Activated T-helper 9 cell treated with anti-CD3 and anti-CD28 coated beads, Interleukin-2, amount 50 U/mL, for 16 hours (primary cell): ENCODE results near the gene DIS3L2.
"Not testable (repeated sequence)": the region's sequence is repeated elsewhere in the genome, so short reads cannot be mapped to it uniquely, and the experiment has no call there.

Experiments
- DNase-seq: peaks from one replicate; pipeline ENCODE4 v3.0.0-alpha.2; 2020; ENCODE audit warnings: low read depth

The DIS3L2 gene

DNA sequence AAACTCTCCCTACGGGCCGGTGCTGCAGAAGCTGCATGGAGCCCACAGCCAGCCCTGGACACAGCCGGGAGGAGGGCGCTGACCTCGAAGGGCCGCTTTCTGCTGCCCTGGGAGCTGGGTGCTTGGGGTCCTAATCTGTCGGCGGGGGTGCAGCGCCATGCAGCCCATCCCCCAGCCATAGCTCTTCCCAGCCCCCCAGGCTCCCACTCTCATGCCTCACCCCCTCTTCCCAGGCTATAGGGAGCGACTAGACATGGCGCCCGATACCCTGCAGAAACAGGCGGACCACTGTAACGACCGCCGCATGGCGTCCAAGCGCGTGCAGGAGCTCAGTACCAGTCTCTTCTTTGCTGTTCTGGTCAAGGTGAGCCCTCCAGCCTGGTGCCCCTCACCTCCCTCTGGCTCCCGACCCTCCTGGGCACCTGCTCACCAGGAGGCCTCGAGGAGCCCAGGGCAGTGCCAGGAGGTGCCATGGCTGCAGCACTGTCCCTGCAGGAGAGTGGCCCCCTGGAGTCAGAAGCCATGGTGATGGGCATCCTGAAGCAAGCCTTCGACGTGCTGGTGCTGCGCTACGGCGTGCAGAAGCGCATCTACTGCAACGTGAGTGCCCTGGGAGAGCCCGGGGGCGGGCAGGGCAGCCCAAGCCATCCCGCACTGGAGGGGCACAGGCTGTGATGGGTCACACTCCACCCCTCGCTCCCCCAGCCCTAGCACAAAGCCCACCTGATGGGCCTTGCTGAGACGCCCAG lies 372.8 kb downstream of the DIS3L2 start:
- not testable (repeated sequence) for DNase-seq

DNA sequence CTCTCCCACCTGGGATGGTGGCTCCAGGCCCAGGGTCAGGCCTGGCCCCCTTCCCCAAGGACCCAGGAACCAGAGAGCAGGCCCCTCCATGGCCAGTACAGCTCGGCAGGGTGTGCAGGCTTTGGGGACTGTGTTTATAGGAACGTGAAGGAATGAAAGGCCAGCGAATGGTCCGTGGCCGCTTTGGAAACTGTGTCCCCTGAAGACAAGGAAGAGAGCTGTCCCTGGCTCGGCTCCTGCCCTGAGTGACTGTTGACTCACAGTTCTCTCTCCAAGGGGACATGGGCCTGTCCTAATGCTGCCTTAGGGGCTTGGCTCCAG lies 373.3 kb downstream of the DIS3L2 start:
- not testable (repeated sequence) for DNase-seq

DNA sequence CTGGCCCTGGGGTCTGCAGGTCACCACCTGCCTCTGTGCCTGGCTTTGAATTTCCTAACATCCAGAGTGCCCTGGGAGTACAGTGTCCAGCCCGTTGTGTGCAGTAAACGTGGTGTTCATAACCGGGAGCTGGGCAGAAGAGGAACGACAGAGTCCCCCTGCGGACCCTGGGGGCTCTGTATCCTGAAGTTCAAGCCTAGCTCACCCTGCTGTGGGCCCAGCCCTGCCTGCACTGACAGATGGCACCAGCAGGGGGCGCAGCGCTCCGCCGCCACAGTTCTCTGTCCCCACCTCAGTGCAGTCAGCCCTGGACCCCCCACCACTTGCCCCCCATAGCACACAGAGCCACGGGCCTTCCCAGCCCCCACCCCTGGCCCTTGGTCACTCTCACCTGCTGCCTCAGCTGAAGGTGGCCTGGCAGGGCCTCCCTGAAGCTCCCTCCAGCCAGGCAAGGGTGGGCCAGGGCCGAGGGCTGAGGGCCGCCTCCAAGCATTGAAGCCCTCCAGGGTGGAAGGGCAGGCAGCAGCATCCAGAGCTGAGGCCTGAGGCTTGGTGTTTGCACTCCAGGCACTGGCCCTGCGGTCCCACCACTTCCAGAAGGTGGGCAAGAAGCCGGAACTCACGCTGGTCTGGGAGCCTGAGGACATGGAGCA lies 373.8 kb downstream of the DIS3L2 start:
- not testable (repeated sequence) for DNase-seq

DNA sequence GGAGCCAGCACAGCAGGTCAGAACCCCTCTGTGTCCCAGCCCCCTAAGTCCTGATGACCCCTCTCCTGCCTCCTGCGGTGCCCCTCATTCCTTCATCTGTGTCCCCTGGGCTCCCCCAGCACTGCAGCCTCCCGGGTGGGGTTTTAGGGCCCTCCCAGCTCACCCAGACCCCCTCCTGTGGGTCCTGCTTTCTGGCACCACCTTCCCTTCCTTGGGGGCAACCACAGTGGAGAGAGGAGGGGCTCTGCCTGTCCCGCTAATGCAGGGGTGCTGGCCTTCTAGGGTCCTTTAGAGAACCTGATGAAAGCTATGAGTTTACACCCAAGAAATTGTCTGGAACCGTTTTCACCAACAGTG lies 374.3 kb downstream of the DIS3L2 start:
- no peak for DNase-seq

DNA sequence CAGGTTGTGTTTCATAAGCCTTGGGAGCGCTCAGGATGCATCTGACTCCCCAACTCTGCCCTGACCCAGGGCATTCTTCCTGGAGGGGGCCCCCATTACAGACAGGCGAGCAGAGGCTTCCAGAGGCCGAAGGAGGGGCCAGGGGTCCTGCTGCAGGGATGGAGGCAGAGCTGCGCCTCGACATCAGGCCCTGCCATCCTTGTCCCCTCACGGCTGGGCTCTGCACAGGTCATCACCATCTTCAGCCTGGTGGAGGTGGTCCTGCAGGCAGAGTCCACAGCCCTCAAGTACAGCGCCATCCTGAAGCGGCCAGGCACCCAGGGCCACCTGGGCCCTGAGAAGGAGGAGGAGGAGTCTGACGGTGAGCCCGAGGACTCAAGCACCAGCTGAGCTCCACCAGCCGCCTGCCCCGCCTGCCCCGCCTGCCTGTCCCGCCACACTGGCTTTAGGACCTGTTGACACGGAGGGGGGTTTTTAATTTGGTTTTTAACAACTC lies 374.8 kb downstream of the DIS3L2 start:
- no peak for DNase-seq

DNA sequence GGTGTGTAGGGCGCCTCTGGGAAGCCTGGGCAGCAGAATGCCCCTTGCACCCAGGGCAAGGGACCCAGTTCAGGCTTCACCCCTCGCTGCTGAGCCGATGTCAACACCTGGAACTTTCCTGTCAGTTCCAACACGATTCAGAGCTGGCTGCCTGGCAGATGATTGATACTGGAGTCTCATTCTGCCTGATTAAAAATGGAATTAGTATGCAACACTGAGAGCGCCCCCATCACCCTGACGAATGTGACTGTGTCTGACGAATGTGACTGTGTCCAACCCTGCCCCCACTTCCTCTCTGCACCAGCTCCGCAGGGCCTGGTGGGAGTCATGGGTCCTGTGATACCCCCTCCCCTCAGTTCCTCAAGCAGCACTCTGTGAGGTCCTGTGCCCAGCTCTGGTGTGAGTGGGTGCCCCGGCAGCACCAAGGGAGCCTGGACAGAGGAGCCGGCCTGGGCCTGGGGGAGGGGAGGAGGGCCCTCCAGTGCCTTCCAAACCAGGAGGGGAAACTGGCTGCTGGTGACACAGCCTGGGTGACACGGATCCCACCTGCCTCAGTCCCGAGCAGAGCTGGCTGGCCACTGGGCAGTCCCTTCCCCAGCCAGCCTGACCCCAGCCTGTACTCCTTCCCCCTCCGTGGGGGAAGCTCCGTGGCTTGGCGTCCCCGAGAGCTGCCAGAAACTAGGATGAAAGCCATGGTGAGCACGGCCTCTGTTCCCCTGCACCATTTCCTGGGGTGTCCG lies 375.6 kb downstream of the DIS3L2 start:
- DNase-seq: no peak

DNA sequence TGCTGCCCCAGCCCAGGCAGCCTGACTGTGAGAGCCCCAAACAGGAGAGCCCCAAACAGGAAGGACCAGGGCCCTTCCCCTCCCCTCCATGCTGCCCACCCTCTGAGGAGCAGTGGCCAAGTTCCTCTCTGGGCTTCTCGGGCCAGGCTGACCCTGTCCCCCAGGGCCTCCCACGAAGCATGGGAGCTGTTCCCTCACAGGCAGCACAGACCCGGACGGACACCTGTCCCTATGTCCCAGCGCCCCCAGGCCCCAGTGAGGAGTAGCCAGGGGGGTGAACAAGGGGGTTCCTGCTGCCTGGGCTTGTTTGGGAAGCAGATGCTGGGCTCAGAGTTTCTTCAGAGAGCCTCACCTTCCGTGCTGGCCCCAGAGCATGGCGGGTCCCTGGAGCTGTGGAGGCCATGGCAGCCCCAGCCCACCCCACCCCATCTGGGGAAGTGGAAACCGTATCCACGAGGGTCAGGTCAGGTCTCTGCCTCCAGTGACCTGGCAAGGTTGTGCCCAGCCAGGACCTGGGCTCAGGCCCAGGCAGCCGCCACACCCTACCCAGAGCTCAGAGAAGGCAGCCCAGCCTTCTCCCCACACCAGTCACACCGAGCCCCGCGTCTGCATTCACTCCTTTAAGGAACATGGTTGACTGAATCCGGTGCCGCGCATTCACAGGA lies 376.7 kb downstream of the DIS3L2 start:
- DNase-seq: not testable (repeated sequence)

DNA sequence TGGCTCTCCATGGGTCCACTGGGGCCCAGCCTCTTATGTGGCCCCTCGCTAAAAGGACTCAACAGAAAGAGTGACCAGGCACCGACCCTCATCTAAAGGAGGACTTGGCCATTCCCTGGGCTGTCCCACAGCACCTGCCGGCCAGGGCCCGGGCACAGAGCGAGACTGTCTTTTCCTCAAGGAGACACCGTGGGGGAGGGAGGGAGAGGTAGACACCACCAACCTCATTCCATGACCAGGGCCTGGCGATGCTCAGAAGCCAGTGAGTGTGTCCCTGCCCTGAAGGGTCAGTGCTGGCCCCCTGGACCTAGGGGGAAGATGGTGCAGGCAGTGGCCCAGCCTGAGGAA lies 377.2 kb downstream of the DIS3L2 start:
- no peak for DNase-seq

DNA sequence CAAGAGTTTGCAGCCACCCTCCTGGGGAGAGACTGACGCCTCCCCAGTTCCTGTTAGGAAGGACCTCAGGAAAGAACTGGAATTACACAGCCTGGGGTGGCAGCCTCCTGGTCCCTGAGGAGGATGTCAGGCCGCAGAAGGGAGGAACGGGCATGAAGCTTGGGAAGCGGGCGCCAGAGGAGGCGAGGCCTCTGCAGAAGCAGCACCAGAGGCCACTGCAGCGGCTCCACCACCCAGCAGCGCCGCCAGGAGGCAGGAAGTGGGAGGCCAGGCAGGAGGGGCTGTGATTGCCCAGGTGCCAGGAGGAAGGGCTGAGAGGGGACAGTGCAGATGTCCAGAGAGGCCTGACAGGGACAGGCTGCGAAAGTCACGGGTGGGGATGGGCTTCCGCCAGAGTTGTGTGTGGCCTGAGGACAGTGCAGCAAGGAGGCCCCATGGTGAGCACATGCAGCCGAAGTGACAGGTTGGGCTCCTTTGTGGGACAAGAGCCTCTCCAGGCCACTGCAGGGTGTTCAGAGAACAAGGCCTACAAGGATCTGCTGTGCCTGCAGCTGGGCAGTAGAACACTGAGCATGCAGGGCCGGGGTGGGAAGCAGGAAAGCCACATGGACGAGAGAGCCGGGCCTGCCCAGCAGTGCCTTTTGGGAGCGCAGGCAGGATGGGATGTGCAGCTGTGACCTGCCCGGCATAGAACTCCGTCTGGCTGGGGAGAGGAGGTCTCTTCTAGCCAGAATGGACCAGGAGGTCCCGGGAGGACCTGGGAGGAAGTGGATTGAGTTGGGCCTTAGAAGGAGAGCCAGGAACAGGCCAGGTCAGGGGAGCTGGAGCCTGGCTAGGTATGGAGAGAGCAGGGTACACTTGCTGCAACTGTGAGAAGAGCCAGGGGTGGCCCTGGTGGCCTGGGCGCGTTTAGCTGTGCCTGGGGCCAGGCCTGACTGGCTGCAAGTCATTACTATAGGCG lies 377.9 kb downstream of the DIS3L2 start:
- no peak for DNase-seq

DNA sequence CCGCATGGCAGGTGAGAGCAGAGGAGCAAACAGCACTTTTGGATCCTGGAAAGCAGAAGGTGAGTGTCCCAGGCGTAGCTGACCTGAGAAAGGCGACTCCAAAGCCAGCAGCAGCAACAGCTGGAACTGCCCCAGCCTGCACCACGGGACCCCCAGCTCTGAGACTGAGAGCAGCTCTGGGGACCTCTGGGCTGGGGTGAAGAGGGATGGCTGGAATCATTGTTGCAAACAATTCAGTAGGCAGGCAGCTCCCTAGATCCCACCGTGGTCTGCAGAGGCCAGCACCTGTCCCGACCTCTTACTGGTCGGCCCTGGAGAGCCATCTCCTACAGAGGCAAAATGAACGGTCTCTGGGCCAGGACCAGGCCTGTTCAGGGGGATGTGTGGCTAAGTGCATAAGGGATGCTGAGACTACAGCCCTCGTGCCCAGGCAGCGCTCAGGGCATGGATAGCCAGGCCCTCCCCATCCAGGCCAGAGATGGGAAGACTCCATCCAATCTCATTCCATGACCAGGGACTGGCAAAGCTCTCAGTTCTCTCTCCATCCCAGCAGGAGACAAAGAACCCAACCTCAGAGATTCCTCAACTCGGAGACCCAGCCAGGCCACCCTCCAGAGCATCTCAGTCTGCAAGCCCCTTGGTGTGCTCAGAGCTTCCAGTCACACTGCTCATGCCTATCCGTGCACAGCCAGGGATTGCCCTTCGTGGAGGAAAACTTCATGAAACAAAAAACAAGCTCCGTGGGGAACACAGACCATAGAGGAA lies 378.8 kb downstream of the DIS3L2 start:
- no peak for DNase-seq

DNA sequence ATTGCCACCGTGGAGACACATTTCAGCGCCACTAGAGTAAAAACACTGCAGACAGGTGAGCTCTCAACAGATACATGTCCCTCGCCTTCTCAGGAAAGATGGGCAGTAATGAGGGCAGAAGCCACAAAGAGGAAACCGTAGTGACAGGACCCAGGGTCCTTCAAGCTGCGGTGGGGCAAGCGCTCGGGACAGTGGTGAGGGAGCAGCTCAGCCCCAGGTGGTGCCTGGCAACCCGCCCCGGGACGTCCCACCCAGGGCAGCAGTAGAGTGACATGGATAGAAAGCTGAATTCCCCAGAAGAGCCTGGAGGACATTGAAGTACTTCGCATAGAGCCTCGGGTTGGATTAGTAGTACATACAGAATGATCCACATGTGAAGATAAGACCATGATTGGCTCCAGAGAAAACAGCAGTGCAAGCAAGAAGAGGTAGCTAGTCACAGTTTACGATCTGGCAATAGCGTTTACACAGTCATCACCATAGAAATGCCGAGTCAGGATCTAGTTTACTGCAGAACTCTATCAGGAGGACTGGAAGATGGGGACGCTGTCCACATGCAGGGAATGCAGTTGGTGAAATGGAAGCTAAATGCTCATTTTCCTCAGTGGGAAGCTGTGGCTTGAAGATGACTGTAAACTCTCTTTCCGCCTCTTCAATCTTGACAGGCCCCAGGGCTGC lies 379.7 kb downstream of the DIS3L2 start:
- no peak for DNase-seq

DNA sequence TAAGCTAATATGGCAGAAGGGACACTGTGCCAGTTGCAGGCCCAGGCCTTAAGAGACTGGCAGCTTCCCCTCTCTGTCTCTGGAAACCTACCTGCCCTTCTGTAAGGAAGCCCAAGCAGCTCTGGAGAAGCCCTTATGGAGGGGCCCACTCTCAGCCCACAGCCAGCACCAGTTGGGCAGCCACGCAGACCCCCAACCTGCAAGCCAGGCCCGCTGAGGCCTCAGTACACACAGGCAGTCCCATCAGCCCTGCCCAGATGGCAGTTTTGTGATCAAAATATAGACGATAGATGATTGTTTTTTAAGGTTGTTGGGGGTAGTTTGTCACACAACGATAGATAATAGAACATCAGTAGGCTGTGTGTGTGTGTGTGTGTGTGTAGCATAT lies 380.2 kb downstream of the DIS3L2 start:
- no peak for DNase-seq

DNA sequence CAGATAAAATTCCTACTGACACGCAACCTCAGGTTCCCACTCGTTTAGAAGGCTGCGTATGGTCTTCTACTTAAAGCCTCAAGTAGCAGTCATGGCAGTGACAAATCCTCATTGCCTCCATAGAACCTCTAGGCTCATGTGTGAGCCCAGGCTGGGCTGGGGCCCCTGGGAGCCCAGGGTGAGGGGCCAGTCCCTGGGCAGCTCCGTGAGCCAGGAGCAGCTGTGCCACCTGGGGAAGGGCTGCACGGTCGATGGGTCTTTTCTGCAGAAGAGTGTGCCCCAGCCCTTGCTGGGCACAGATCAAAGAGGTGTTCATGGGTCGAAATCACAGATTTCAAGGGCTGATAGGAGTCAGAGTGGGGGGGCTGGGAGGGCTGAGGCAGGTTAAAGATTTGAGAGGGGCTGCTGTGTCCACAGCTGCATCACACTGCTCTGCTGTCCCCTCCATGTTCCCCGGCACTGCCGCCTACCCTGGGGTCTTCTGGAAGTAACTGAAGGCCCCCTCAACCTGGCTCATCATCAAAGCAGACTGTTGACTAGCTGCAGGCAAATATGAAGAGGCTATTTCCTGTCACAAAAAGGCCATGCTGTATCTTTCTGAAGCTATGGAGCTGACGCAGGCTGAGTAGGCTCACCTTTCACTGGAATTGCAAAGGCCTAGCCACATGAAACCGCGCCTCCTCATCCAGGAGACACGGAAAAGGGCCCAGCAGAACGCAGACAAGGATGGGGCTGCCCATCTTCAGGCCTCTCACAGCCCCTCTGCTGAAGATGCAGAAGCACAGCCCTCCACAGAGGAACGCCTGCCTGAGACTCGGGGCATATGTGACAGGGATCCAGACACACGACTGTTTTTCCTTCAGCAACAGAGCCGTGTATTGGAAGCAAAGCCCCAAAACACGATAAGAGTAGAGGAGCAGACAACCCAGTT lies 381.4 kb downstream of the DIS3L2 start:
- no peak for DNase-seq

DNA sequence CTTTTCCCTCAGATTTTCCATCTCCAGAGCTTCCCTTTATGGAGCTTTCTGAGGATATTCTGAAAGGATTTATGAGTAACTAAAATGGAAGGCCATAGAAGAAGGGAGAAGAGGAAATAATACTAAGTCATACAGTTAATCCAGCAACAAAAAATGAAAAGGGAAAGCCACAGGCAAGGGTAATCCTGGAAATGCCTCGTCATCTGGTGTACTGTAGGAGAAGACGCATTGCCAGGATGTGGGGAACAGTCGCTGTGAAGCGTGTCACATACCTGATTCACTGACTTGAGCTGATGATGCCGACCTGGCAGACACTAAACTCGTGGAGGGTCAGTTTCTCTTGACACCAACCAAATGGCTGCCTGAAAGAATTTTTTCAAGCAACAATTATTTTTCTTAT lies 382.3 kb downstream of the DIS3L2 start:
- DNase-seq: no peak

DNA sequence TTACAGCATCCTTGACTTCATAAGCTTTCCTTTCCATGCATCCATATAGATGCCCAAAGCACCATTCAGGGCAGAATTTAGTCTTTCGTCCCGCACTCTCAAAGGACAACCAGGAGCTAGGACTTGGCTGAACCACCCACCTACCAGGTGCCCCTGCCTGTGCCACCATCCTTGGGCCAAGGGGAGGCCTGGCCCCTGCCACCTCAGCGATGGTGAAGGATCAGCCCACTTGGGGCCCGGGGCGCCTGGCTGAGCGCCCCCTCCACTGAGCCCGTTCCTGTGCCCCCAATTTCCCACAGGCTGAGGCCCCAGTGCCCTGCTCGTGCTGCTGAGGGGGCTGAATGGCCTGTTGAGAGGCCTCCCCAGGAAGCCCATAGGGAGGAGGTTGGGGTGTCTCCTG lies 383.7 kb downstream of the DIS3L2 start:
- DNase-seq: no peak

DNA sequence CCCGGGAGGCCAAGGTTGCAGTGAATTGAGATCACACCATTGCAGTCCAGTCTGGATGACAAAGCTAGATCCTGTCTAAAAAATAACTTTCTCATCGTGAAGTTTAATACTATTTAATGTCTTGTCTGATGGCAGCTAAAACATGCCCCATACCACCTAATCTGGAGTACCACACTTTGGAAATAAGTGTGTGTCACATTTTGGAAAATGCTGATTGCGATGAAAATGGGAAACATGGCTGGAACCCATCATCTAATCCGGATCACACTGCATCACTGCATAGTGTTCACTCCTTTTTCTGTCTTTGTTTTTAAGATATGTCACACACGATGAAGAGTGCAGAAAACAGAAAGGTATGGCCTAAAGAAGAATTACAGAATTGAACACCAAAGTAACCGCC lies 385.9 kb downstream of the DIS3L2 start:
- DNase-seq: no peak

DNA sequence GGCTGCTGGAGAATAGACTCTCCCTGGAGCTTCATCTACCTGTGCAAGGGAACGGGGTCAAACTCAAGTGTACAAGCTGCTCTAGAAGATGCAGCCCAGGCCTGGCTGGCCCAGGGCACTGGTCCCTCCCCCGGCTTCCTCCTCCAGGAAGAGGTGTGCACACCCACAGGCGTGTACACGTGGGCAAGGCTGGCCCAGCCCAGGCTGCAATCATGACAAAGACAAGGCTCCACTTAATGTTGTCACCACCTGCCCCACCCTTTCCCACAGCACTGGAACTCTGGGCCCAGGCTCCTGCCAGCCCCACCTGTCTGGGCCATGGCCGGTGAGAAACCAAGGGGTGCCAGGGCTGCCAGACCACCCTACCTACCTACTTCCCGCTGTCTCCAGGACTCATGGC lies 387.4 kb downstream of the DIS3L2 start:
- DNase-seq: no peak

DNA sequence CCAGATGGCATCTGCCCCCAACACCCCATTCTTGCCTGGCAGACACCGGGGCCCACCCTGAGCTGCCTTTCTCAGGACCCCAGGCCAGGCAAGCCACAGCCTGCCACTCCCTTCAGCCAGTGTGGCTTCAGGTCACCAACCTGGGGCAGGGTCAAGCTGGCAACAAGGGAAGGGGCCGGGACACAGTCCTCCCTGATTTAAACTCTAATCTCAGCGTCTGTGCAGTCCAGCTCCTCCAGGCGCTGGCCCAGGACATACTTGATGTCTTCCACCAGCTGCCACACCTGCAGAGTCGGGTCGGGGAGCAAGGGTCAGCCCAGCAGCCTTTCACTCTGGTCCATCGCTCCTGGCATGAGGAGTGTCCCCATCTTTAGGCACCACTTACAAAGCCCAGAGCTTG lies 388.0 kb downstream of the DIS3L2 start:
- DNase-seq: no peak

DNA sequence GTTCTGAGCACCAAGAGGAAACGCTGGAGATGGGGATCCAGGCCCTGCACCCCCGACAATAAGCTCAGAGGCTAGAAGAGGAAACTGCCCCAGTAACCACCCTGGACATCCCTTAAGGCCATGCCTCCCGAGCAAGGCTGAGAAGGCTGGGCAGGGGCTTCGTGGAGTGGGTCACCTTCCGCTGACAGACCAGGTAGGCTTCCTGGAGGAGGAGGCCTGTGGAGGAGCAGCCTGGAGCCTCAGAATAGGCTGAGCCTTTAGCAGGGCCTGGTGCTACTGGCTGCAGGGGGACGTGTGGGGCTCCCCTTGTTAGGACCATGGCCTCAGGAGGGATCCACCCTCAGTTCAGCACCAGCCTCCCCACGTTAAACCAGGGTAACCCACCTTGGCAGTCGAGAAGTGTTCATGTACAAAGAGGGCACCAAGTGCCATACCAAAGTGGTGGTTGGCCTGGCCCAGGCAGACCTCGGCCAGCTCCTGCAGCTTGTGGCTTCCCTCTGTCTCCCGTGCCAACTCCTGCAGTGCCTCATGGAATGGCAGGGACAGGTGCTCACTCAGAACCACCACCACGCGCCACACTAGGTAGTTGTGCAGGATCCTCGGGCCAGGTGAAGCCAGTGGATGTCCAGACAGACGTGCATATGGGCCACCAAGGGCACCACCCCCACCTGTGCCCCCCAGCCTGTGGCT lies 388.6 kb downstream of the DIS3L2 start:
- DNase-seq: no peak
